K562 (cell line): ENCODE measurements around the gene PPP1R13B. TPM values are rescaled to one million over a fixed set of nuclear protein-coding genes. Genes with fewer than 3 reads are reported as not detected.

Experiments
- ATAC-seq: fragments of 200-7000 bp; cut with Tn5 transposase; 3 replicates; pipeline ENCODE4 v1.9.1; 2020; ENCODE audit warnings: moderate library complexity
- BruUV-seq: library from RNA; stranded (reverse); fragments of 400-500 nt; replicated peaks from 2 replicates; lab custom pipeline; 2021; lab: Mats Ljungman, UMichigan
- CTCF ChIA-PET: fragments of 300-600 bp; formaldehyde crosslinking; extraction: SDS; loops from one replicate; lab custom pipeline; 2021; ENCODE audit warnings: low intra/inter-chr PET ratio; lab: Yijun Ruan, JAX
- POLR2A ChIA-PET: fragments of 300-600, 350-650 bp; sonication (Branson Sonifier 250); formaldehyde crosslinking; extraction: SDS; loops from one replicate; lab custom pipeline; 2021; ENCODE audit warnings: antibody characterized with exemption, inconsistent platforms; lab: Yijun Ruan, JAX
- DNase-seq, 4 experiments: peaks; one replicate each; pipeline versions ENCODE4 v3.0.0 to v3.0.0-alpha.2; 2011 to 2018; ENCODE audit warnings: low spot score in 3 of 4, mixed read lengths in 3 of 4; ENCODE audit errors: extremely low read depth in 1 of 4
- FAIRE-seq: peaks from 2 replicates; lab custom pipeline; 2011; peaks lifted over from hg19 to GRCh38; lab: Jason Lieb, UNC
- H2AFZ ChIP-seq: 2 replicates; pipeline ENCODE4 v1.6.0; 2011; ENCODE audit warnings: low read depth, low read length, control low read depth, inconsistent platforms
- H3K27ac ChIP-seq: fragments of 200-600 bp; 3 replicates; pipeline ENCODE4 v1.8.0; 2011; ENCODE audit warnings: low read depth, mild to moderate bottlenecking, control low read depth, inconsistent platforms, low read length, moderate library complexity, mixed read lengths; ENCODE audit errors: extremely low read depth
- H3K27me3 ChIP-seq, 2 experiments: fragments of 300-600 bp in 1 of 2; 2 replicates in 1 of 2; 3 replicates in 1 of 2; pipeline versions ENCODE4 v1.6.0 to v1.8.0; 2011; ENCODE audit warnings: inconsistent platforms in 2 of 2, low read length in 2 of 2, mild to moderate bottlenecking in 1 of 2, mixed read lengths in 1 of 2, moderate library complexity in 1 of 2; ENCODE audit not compliant: control insufficient read depth in 2 of 2, insufficient read depth in 2 of 2
- H3K36me3 ChIP-seq: fragments of 300-600 bp; 3 replicates; pipeline ENCODE4 v1.8.0; 2011; ENCODE audit warnings: mild to moderate bottlenecking, low read length, inconsistent platforms; ENCODE audit not compliant: control insufficient read depth, insufficient read depth
- H3K4me1 ChIP-seq, 2 experiments: fragments of 200-600 bp in 1 of 2; replicated peaks in 1 of 2; 2 replicates in 1 of 2; 3 replicates in 1 of 2; pipeline versions ENCODE4 v1.5.1 to v1.8.0; 2011; ENCODE audit warnings: inconsistent platforms in 2 of 2, low read length in 2 of 2, mild to moderate bottlenecking in 1 of 2, mixed read lengths in 1 of 2, moderate library complexity in 1 of 2; ENCODE audit not compliant: control insufficient read depth in 2 of 2, insufficient read depth in 2 of 2
- H3K4me2 ChIP-seq: 2 replicates; pipeline ENCODE4 v1.6.1; 2011; ENCODE audit warnings: low read length, control low read depth, inconsistent platforms, mixed read lengths; ENCODE audit not compliant: insufficient read depth
- H3K4me3 ChIP-seq: fragments of 200-600 bp; sonication (generic), shearing (Covaris generic); 2 replicates; pipeline ENCODE4 v1.5.1; 2016; ENCODE audit warnings: control low read depth, inconsistent platforms
- H3K79me2 ChIP-seq: fragments of 200-600 bp; 3 replicates; pipeline ENCODE4 v1.8.0; 2011; ENCODE audit warnings: low read length, inconsistent platforms; ENCODE audit not compliant: control insufficient read depth, insufficient read depth
- H3K9ac ChIP-seq, 2 experiments: 2 replicates each; pipeline versions ENCODE4 v1.6.0 to v1.6.1; 2011; ENCODE audit warnings: low read depth in 2 of 2, low read length in 2 of 2, control low read depth in 1 of 2, inconsistent platforms in 1 of 2, mild to moderate bottlenecking in 1 of 2, mixed read lengths in 1 of 2; ENCODE audit not compliant: insufficient read depth in 1 of 2
- H3K9me1 ChIP-seq: one replicate; pipeline ENCODE4 v1.6.0; 2011; ENCODE audit warnings: inconsistent platforms, mild to moderate bottlenecking, low read length, moderate library complexity; ENCODE audit not compliant: control insufficient read depth, insufficient read depth
- H3K9me3 ChIP-seq: replicated peaks from 2 replicates; pipeline ENCODE4 v1.5.1; 2011; ENCODE audit warnings: low read depth, low read length, inconsistent platforms; ENCODE audit not compliant: control insufficient read depth, insufficient read depth
- H4K20me1 ChIP-seq: replicated peaks from 2 replicates; pipeline ENCODE4 v1.6.1; 2011; ENCODE audit warnings: low read length, inconsistent platforms, mixed read lengths; ENCODE audit not compliant: control insufficient read depth, insufficient read depth
- HNRNPK ChIP-seq: fragments of 200-400 bp; formaldehyde crosslinking; IDR thresholded peaks from one replicate; pipeline ENCODE4 v1.6.1; 2018; ENCODE audit warnings: mild to moderate bottlenecking, low read depth, low read length; ENCODE audit not compliant: poor library complexity, severe bottlenecking
- JUNB ChIP-seq: fragments of 450-650 bp; formaldehyde crosslinking; conservative IDR thresholded peaks from 2 replicates; pipeline ENCODE4 v1.4.0; 2020; ENCODE audit warnings: mild to moderate bottlenecking
- POLR3G ChIP-seq: IDR thresholded peaks from 2 replicates; pipeline ENCODE4 v1.6.1; 2011; ENCODE audit not compliant: insufficient read length, insufficient replicate concordance; ENCODE audit errors: extremely low read depth
- SMARCB1 ChIP-seq: IDR thresholded peaks from 2 replicates; pipeline ENCODE4 v1.6.1; 2011; ENCODE audit warnings: improper control_type of control experiment, low read depth; ENCODE audit not compliant: insufficient read length
- TARDBP ChIP-seq: fragments of 450-650 bp; IDR thresholded peaks from 2 replicates; pipeline ENCODE4 v1.6.1; 2016
- TSC22D4 ChIP-seq: fragments of 450-650 bp; IDR thresholded peaks from 2 replicates; pipeline ENCODE4 v1.6.1; 2016; ENCODE audit warnings: missing genetic modification characterization, missing biosample characterization, control low read depth
- WGBS: fragments of 100-300 bp; shearing (Covaris generic); methylation state at CpG from one replicate; pipeline ENCODE4 v1.1.6; 2016; ENCODE audit warnings: low coverage, mixed read lengths; ENCODE audit not compliant: insufficient coverage; ENCODE audit errors: missing lambda C conversion rate; 5-methylcytosine and 5-hydroxymethylcytosine counted together
- in situ Hi-C: fragments of 300-500 bp; cut with MboI; formaldehyde crosslinking; loops from 4 replicates; pipeline ENCODE4 v1.15.0; 2018; ENCODE audit warnings: inconsistent platforms, mixed read lengths
- intact Hi-C: fragments of 100-400 bp; cut with micrococcal nuclease; formaldehyde crosslinking; loops from 2 replicates; pipeline ENCODE4 v1.14.2; 2022
- polyA plus RNA-seq, 8 experiments: library from polyadenylated mRNA; depleted of rRNA in 4 of 8; stranded (reverse) in 5 of 8; unstranded in 3 of 8; fragments of >200 nt; fragmentation: Nextera tagmentation in 2 of 8; fragmentation: Illumina TruSeq in 1 of 8; extraction: Ambion mirVana in 2 of 8; extraction: Trizol in 1 of 8; gene quantifications; 2 replicates each; pipeline versions ENCODE4 v1.2.1 to v1.2.3, GENCODE V29; 2011 to 2014; ENCODE audit warnings: inconsistent platforms in 1 of 8, missing spikeins in 1 of 8
- total RNA-seq, 7 experiments: library from RNA; depleted of rRNA in 6 of 7; stranded (reverse); fragments of >200 nt in 6 of 7; fragmentation: Illumina TruSeq in 2 of 7; extraction: Trizol in 2 of 7; gene quantifications; 2 replicates each; pipeline versions ENCODE4 v1.2.1 to v1.2.3, GENCODE V29; 2011 to 2021; ENCODE audit warnings: low replicate concordance in 1 of 7

PPP1R13B gene
- total and polyA plus RNA-seq, 9 of the 15 experiments (the other 6 are each of a cell fraction or from before 2014, with no cell fraction given), result 0.03 to 1.7 (median 0.15) TPM

- Histone ChIP-seq H3K79me2 (no peaks in the 10 kb centered on the region), H3K36me3 (no peaks in the 10 kb centered on the region), H3K4me3 (no peak overlapping the region), H3K4me1 (peaks cover 4 to 42% of the 10 kb centered on the region in 2 experiments; a peak in 4 of 5 replicates), H3K27ac (no peak overlapping the region), H4K20me1 (no peaks in the 10 kb centered on the region; the same call in 1 of the 2 replicates), H3K9me1 (no peaks in the 10 kb centered on the region), H2AFZ (no peak overlapping the region), H3K4me2 (no peak overlapping the region), H3K9me3 (no peaks in the 10 kb centered on the region), H3K9ac (no peak overlapping the region; a peak in 1 of 4 replicates), H3K27me3 (peaks cover 0 to 13% of the 10 kb centered on the region in 2 experiments; a peak in 3 of 5 replicates)
- DNase-seq (no peak), ATAC-seq (no peak), FAIRE-seq (no peak)
- intact Hi-C loops (no loop called here), in situ Hi-C loops (no loop called here)
- 24% methylated on average over 10 of the region's 18 CpGs for WGBS
- BruUV-seq, result no TSS peak
- TF ChIP-seq TSC22D4 (tag) (no peak), SMARCB1 (no peak), JUNB (CRISPR knock-in tag) (no peak), TARDBP (no peak), HNRNPK (no peak), POLR3G (no peak)
- CTCF ChIA-PET, result no interaction called here
- POLR2A ChIA-PET, result no interaction called here
Observed at GRCh38 chr14:103890821-103891666, 43.7 kb upstream of the PPP1R13B start.
